Activated T-helper 17 cell treated with anti-CD3 and anti-CD28 coated beads, Interleukin-2, amount 50 U/mL, for 72 hours (primary cell): ENCODE data around the gene ST8SIA5. TPM values are rescaled to one million over a fixed set of nuclear protein-coding genes. Genes with fewer than 3 reads are reported as not detected.

Experiments
- ATAC-seq: fragments of 150-1000 bp; cut with Tn5 transposase; replicated peaks from 2 replicates; pipeline ENCODE4 v1.10.0; 2021; ENCODE audit warnings: mild to moderate bottlenecking, moderate library complexity
- H3K27ac Mint-ChIP-seq: one replicate; pipeline ENCODE4 v1.8.0; 2022; ENCODE audit warnings: mixed read lengths
- H3K27me3 Mint-ChIP-seq: one replicate; pipeline ENCODE4 v1.8.0; 2022; ENCODE audit warnings: mixed read lengths
- H3K36me3 Mint-ChIP-seq: one replicate; pipeline ENCODE4 v1.8.0; 2022; ENCODE audit warnings: low read depth, mild to moderate bottlenecking, mixed read lengths
- H3K4me1 Mint-ChIP-seq: one replicate; pipeline ENCODE4 v1.8.0; 2022; ENCODE audit warnings: mixed read lengths
- H3K4me3 Mint-ChIP-seq: one replicate; pipeline ENCODE4 v1.8.0; 2022; ENCODE audit warnings: mild to moderate bottlenecking, mixed read lengths
- H3K9me3 Mint-ChIP-seq: one replicate; pipeline ENCODE4 v1.8.0; 2022; ENCODE audit warnings: mixed read lengths
- total RNA-seq, 2 donors: library from RNA; stranded (reverse); gene quantifications; one replicate each; pipeline ENCODE4 v1.2.3, GENCODE V29; 2022

Gene ST8SIA5
- total RNA-seq, 2 donors from 2014 or later = 0.19 TPM; not detected in 1

- Mint-ChIP-seq H3K4me1 (no peaks in the 10 kb centered on the region), H3K27me3 (peaks cover 63% of the 10 kb centered on the region), H3K36me3 (no peaks in the 10 kb centered on the region), H3K9me3 (no peaks in the 10 kb centered on the region), H3K4me3 (no peak overlapping the region), H3K27ac (no peak overlapping the region)
- no peak for ATAC-seq
These were observed 761 bp downstream of the ST8SIA5 start for GRCh38 chr18:46756025-46756558.

GRCh38 chr18:46755315-46756024 lies 1.4 kb downstream of the ST8SIA5 start:
- Mint-ChIP-seq H3K27ac (no peak overlapping the region), H3K27me3 (peaks cover 63% of the 10 kb centered on the region), H3K4me3 (no peak overlapping the region), H3K9me3 (no peaks in the 10 kb centered on the region), H3K36me3 (no peaks in the 10 kb centered on the region), H3K4me1 (no peaks in the 10 kb centered on the region)
- ATAC-seq = no peak

- H3K9me3 Mint-ChIP-seq = no peaks in the 10 kb centered on the region
- no peak overlapping the region for H3K4me3 Mint-ChIP-seq
- no peaks in the 10 kb centered on the region for H3K4me1 Mint-ChIP-seq
- no peak for ATAC-seq
- peaks cover 59% of the 10 kb centered on the region for H3K27me3 Mint-ChIP-seq
- H3K36me3 Mint-ChIP-seq = no peaks in the 10 kb centered on the region
- no peak overlapping the region for H3K27ac Mint-ChIP-seq
These were observed 2.1 kb downstream of the ST8SIA5 start for GRCh38 chr18:46754661-46755292.

GRCh38 chr18:46754188-46754587 lies 2.7 kb downstream of the ST8SIA5 start:
- no peaks in the 10 kb centered on the region for H3K4me1 Mint-ChIP-seq
- H3K27ac Mint-ChIP-seq = no peak overlapping the region
- H3K4me3 Mint-ChIP-seq = no peak overlapping the region
- no peak for ATAC-seq
- H3K27me3 Mint-ChIP-seq = peaks cover 53% of the 10 kb centered on the region
- no peaks in the 10 kb centered on the region for H3K36me3 Mint-ChIP-seq
- no peaks in the 10 kb centered on the region for H3K9me3 Mint-ChIP-seq

- no peak for ATAC-seq
- Mint-ChIP-seq H3K9me3 (no peaks in the 10 kb centered on the region), H3K4me3 (no peak overlapping the region), H3K27me3 (peaks cover 38% of the 10 kb centered on the region), H3K36me3 (no peaks in the 10 kb centered on the region), H3K27ac (no peak overlapping the region), H3K4me1 (no peaks in the 10 kb centered on the region)
These were observed 5.0 kb downstream of the ST8SIA5 start for GRCh38 chr18:46751882-46752281.

GRCh38 chr18:46750626-46751025 lies 6.2 kb downstream of the ST8SIA5 start:
- Mint-ChIP-seq H3K36me3 (no peaks in the 10 kb centered on the region), H3K27ac (no peak overlapping the region), H3K4me3 (no peak overlapping the region), H3K9me3 (no peaks in the 10 kb centered on the region), H3K4me1 (no peaks in the 10 kb centered on the region), H3K27me3 (peaks cover 39% of the 10 kb centered on the region)
- ATAC-seq = no peak

- ATAC-seq = no peak
- Mint-ChIP-seq H3K27me3 (peaks cover 24% of the 10 kb centered on the region), H3K4me1 (no peaks in the 10 kb centered on the region), H3K4me3 (no peak overlapping the region), H3K27ac (no peak overlapping the region), H3K9me3 (no peaks in the 10 kb centered on the region), H3K36me3 (no peaks in the 10 kb centered on the region)
These were observed 8.4 kb downstream of the ST8SIA5 start for GRCh38 chr18:46748466-46748865.

GRCh38 chr18:46740046-46740445 lies 16.8 kb downstream of the ST8SIA5 start:
- no peak overlapping the region for H3K27ac Mint-ChIP-seq
- H3K4me1 Mint-ChIP-seq = no peaks in the 10 kb centered on the region
- peaks cover 5% of the 10 kb centered on the region for H3K9me3 Mint-ChIP-seq
- no peak for ATAC-seq
- peaks cover 42% of the 10 kb centered on the region for H3K27me3 Mint-ChIP-seq
- H3K36me3 Mint-ChIP-seq = no peaks in the 10 kb centered on the region
- no peak overlapping the region for H3K4me3 Mint-ChIP-seq

- Mint-ChIP-seq H3K9me3 (peaks cover 5% of the 10 kb centered on the region), H3K36me3 (no peaks in the 10 kb centered on the region), H3K4me3 (no peak overlapping the region), H3K27me3 (peaks cover 38% of the 10 kb centered on the region), H3K27ac (no peak overlapping the region), H3K4me1 (no peaks in the 10 kb centered on the region)
- no peak for ATAC-seq
These were observed 18.4 kb downstream of the ST8SIA5 start for GRCh38 chr18:46738491-46738890.

- Mint-ChIP-seq H3K36me3 (no peaks in the 10 kb centered on the region), H3K9me3 (peaks cover 5% of the 10 kb centered on the region)
These were observed 20.1 kb downstream of the ST8SIA5 start for GRCh38 chr18:46736736-46737135.

GRCh38 chr18:46736135-46736534 lies 20.7 kb downstream of the ST8SIA5 start:
- no peaks in the 10 kb centered on the region for H3K4me1 Mint-ChIP-seq
- H3K9me3 Mint-ChIP-seq = peaks cover 5% of the 10 kb centered on the region
- H3K36me3 Mint-ChIP-seq = no peaks in the 10 kb centered on the region
- peaks cover 28% of the 10 kb centered on the region for H3K27me3 Mint-ChIP-seq
- no peak overlapping the region for H3K4me3 Mint-ChIP-seq
- H3K27ac Mint-ChIP-seq = no peak overlapping the region
- ATAC-seq = no peak

More at GRCh38 chr18:46736736-46737135, 20.1 kb downstream of the ST8SIA5 start:
- Mint-ChIP-seq H3K27ac (no peak overlapping the region), H3K27me3 (peaks cover 31% of the 10 kb centered on the region), H3K4me1 (no peaks in the 10 kb centered on the region), H3K4me3 (no peak overlapping the region)
- no peak for ATAC-seq

GRCh38 chr18:46734981-46735380 lies 21.9 kb downstream of the ST8SIA5 start:
- peaks cover 7% of the 10 kb centered on the region for H3K9me3 Mint-ChIP-seq
- no peak for ATAC-seq
- H3K36me3 Mint-ChIP-seq = no peaks in the 10 kb centered on the region
- H3K27ac Mint-ChIP-seq = no peak overlapping the region
- peaks cover 25% of the 10 kb centered on the region for H3K27me3 Mint-ChIP-seq
- no peaks in the 10 kb centered on the region for H3K4me1 Mint-ChIP-seq
- H3K4me3 Mint-ChIP-seq = no peak overlapping the region

GRCh38 chr18:46733872-46734271 lies 23.0 kb downstream of the ST8SIA5 start:
- peaks cover 9% of the 10 kb centered on the region for H3K9me3 Mint-ChIP-seq
- ATAC-seq = no peak

GRCh38 chr18:46732801-46733200 lies 24.1 kb downstream of the ST8SIA5 start:
- no peak overlapping the region for H3K4me3 Mint-ChIP-seq

More at GRCh38 chr18:46733872-46734271, 23.0 kb downstream of the ST8SIA5 start:
- H3K4me1 Mint-ChIP-seq = no peaks in the 10 kb centered on the region
- no peak overlapping the region for H3K4me3 Mint-ChIP-seq
- H3K27ac Mint-ChIP-seq = no peak overlapping the region
- H3K36me3 Mint-ChIP-seq = no peaks in the 10 kb centered on the region
- peaks cover 18% of the 10 kb centered on the region for H3K27me3 Mint-ChIP-seq

GRCh38 chr18:46732201-46732600 lies 24.7 kb downstream of the ST8SIA5 start:
- no peak for ATAC-seq
- H3K27ac Mint-ChIP-seq = no peak overlapping the region
- H3K36me3 Mint-ChIP-seq = no peaks in the 10 kb centered on the region
- no peaks in the 10 kb centered on the region for H3K4me1 Mint-ChIP-seq
- H3K4me3 Mint-ChIP-seq = no peak overlapping the region
- H3K9me3 Mint-ChIP-seq = peaks cover 9% of the 10 kb centered on the region
- peaks cover 8% of the 10 kb centered on the region for H3K27me3 Mint-ChIP-seq

More at GRCh38 chr18:46732801-46733200, 24.1 kb downstream of the ST8SIA5 start:
- Mint-ChIP-seq H3K36me3 (no peaks in the 10 kb centered on the region), H3K9me3 (peaks cover 9% of the 10 kb centered on the region), H3K4me1 (no peaks in the 10 kb centered on the region), H3K27me3 (peaks cover 11% of the 10 kb centered on the region), H3K27ac (no peak overlapping the region)
- no peak for ATAC-seq
